H1 (cell line): Measurements from ENCODE around the gene TAB3. TPM values are rescaled to one million over a fixed set of nuclear protein-coding genes. Genes with fewer than 3 reads are reported as not detected.
A peak's percentile ranks its signal among the peaks of the same experiment; 100 is the strongest.

Experiments used
- CTCF ChIA-PET: fragments of 300-600 bp; sonication (Branson Sonifier 250); formaldehyde crosslinking; loops from one replicate; lab custom pipeline; 2021; ENCODE audit not compliant: partially characterized antibody; lab: Charles Lee
- POLR2A ChIA-PET: fragments of 300-600 bp; sonication (Branson Sonifier 250); formaldehyde crosslinking; loops from one replicate; lab custom pipeline; 2021; ENCODE audit warnings: inconsistent platforms; ENCODE audit not compliant: partially characterized antibody; lab: Charles Lee
- DNase-seq, 2 experiments: peaks; one replicate each; pipeline versions ENCODE4 v3.0.0 to v3.0.0-alpha.2; 2010 to 2022; ENCODE audit warnings: low spot score in 2 of 2, low read depth in 1 of 2, mixed read lengths in 1 of 2
- FAIRE-seq: peaks from 2 replicates; lab custom pipeline; 2011; peaks lifted over from hg19 to GRCh38; lab: Jason Lieb, UNC
- H2AFZ ChIP-seq: 2 replicates; pipeline ENCODE4 v1.8.1; 2012; ENCODE audit warnings: low read length, inconsistent platforms
- H2AK5ac ChIP-seq: 2 replicates; pipeline ENCODE4 v1.6.1; 2013; ENCODE audit warnings: low read depth, low read length
- H2BK120ac ChIP-seq: replicated peaks from 2 replicates; pipeline ENCODE3; 2013; ENCODE audit warnings: low read depth, low read length, inconsistent platforms
- H2BK12ac ChIP-seq: 2 replicates; pipeline ENCODE4 v1.6.1; 2013; ENCODE audit warnings: low read depth, low read length
- H2BK15ac ChIP-seq: 2 replicates; pipeline ENCODE4 v1.6.1; 2013; ENCODE audit warnings: low read length
- H2BK20ac ChIP-seq: 2 replicates; pipeline ENCODE4 v1.6.1; 2013; ENCODE audit warnings: low read length
- H2BK5ac ChIP-seq: 2 replicates; pipeline ENCODE4 v1.6.1; 2013; ENCODE audit warnings: low read depth, low read length
- H3K14ac ChIP-seq: 2 replicates; pipeline ENCODE4 v1.6.1; 2013; ENCODE audit warnings: inconsistent platforms; ENCODE audit not compliant: insufficient read length
- H3K18ac ChIP-seq: 2 replicates; pipeline ENCODE4 v1.6.1; 2013; ENCODE audit warnings: low read length; ENCODE audit errors: extremely low read depth
- H3K23ac ChIP-seq: 2 replicates; pipeline ENCODE4 v1.6.1; 2013; ENCODE audit warnings: inconsistent platforms; ENCODE audit not compliant: insufficient read length
- H3K23me2 ChIP-seq: 2 replicates; pipeline ENCODE4 v1.6.1; 2013; ENCODE audit warnings: low read depth, low read length
- H3K27ac ChIP-seq: 2 replicates; pipeline ENCODE4 v1.6.1; 2011; ENCODE audit warnings: low read depth, low read length, inconsistent platforms
- H3K27me3 ChIP-seq, 4 experiments: replicated peaks in 1 of 4; 1 replicate in 1 of 4; 2 replicates in 3 of 4; pipeline versions ENCODE4 v1.6.1 to v1.8.1; 2011 to 2013; ENCODE audit warnings: low read length in 3 of 4, mild to moderate bottlenecking in 3 of 4, inconsistent platforms in 2 of 4, mixed read lengths in 2 of 4, moderate library complexity in 1 of 4; ENCODE audit not compliant: control insufficient read depth in 3 of 4, insufficient read depth in 3 of 4; ENCODE audit errors: extremely low read depth in 1 of 4
- H3K36me3 ChIP-seq, 4 experiments: 2 replicates each; pipeline versions ENCODE4 v1.6.1 to v1.8.1; 2011 to 2013; ENCODE audit warnings: mild to moderate bottlenecking in 4 of 4, low read length in 3 of 4, moderate library complexity in 2 of 4, control low read depth in 1 of 4, inconsistent platforms in 1 of 4; ENCODE audit not compliant: insufficient read depth in 4 of 4, control insufficient read depth in 2 of 4
- H3K4ac ChIP-seq: replicated peaks from 2 replicates; pipeline ENCODE3; 2013; ENCODE audit warnings: low read length, low read depth, mixed read lengths, inconsistent platforms; ENCODE audit not compliant: insufficient read length
- H3K4me1 ChIP-seq, 4 experiments: replicated peaks in 1 of 4; 1 replicate in 1 of 4; 2 replicates in 3 of 4; pipeline versions ENCODE4 v1.6.1 to v1.8.1; 2011 to 2013; ENCODE audit warnings: low read length in 3 of 4, inconsistent platforms in 2 of 4, mixed read lengths in 1 of 4; ENCODE audit not compliant: insufficient read depth in 4 of 4, control insufficient read depth in 3 of 4
- H3K4me2 ChIP-seq, 2 experiments: 2 replicates each; pipeline versions ENCODE4 v1.6.1 to v1.8.1; 2011 to 2013; ENCODE audit warnings: low read depth in 2 of 2, low read length in 2 of 2, control low read depth in 1 of 2, inconsistent platforms in 1 of 2, mild to moderate bottlenecking in 1 of 2; ENCODE audit not compliant: insufficient read depth in 1 of 2
- H3K4me3 ChIP-seq, 4 experiments: fragments of 200-600, 300-600 bp in 1 of 4; sonication (generic), shearing (Covaris generic), sonication (Bioruptor Twin) in 1 of 4; 2 replicates each; pipeline versions ENCODE4 v1.5.1 to v1.8.1; 2011 to 2016; ENCODE audit warnings: low read length in 4 of 4, low read depth in 3 of 4, control low read depth in 2 of 4, inconsistent platforms in 2 of 4, mild to moderate bottlenecking in 2 of 4, mixed read lengths in 1 of 4, moderate library complexity in 1 of 4; ENCODE audit not compliant: insufficient read depth in 2 of 4; ENCODE audit errors: extremely low read depth in 1 of 4
- H3K56ac ChIP-seq: replicated peaks from 2 replicates; pipeline ENCODE3; 2013; ENCODE audit warnings: low read depth, mild to moderate bottlenecking, mixed read lengths, low read length, inconsistent platforms; ENCODE audit not compliant: insufficient read length
- H3K79me1 ChIP-seq: 2 replicates; pipeline ENCODE4 v1.6.1; 2013; ENCODE audit warnings: low read depth, low read length, control low read depth
- H3K79me2 ChIP-seq, 2 experiments: 2 replicates each; pipeline versions ENCODE4 v1.6.1 to v1.8.1; 2012 to 2013; ENCODE audit warnings: low read length in 2 of 2, mild to moderate bottlenecking in 2 of 2, inconsistent platforms in 1 of 2; ENCODE audit not compliant: insufficient read depth in 2 of 2, control insufficient read depth in 1 of 2
- H3K9ac ChIP-seq, 4 experiments: replicated peaks in 1 of 4; 1 replicate in 1 of 4; 2 replicates in 3 of 4; pipeline versions ENCODE4 v1.6.1 to v1.8.1; 2011 to 2013; ENCODE audit warnings: low read depth in 3 of 4, low read length in 3 of 4, control low read depth in 2 of 4, mild to moderate bottlenecking in 2 of 4, moderate library complexity in 2 of 4, inconsistent platforms in 1 of 4; ENCODE audit errors: extremely low read depth in 1 of 4
- H3K9me3 ChIP-seq, 2 experiments: 2 replicates each; pipeline versions ENCODE4 v1.6.1 to v1.8.1; 2012 to 2013; ENCODE audit warnings: mild to moderate bottlenecking in 2 of 2, moderate library complexity in 2 of 2, control low read depth in 1 of 2, inconsistent platforms in 1 of 2, low read depth in 1 of 2, low read length in 1 of 2, mixed read lengths in 1 of 2; ENCODE audit not compliant: insufficient read depth in 2 of 2
- H4K20me1 ChIP-seq, 2 experiments: replicated peaks in 1 of 2; 2 replicates each; pipeline versions ENCODE3 to v1.8.1; 2011 to 2013; ENCODE audit warnings: inconsistent platforms in 2 of 2, low read length in 2 of 2, mild to moderate bottlenecking in 1 of 2; ENCODE audit not compliant: insufficient read depth in 2 of 2, control insufficient read depth in 1 of 2
- H4K5ac ChIP-seq: 2 replicates; pipeline ENCODE4 v1.6.1; 2013; ENCODE audit warnings: low read length, low read depth, mixed read lengths, inconsistent platforms; ENCODE audit not compliant: insufficient read length
- H4K8ac ChIP-seq: 2 replicates; pipeline ENCODE4 v1.8.0; 2013; ENCODE audit warnings: mild to moderate bottlenecking, moderate library complexity, low read length, inconsistent platforms; ENCODE audit not compliant: insufficient read depth; ENCODE audit errors: extremely low read depth
- H4K91ac ChIP-seq: replicated peaks from 2 replicates; pipeline ENCODE3; 2013; ENCODE audit warnings: low read length, mixed read lengths, inconsistent platforms; ENCODE audit not compliant: insufficient read length
- CEBPB ChIP-seq: IDR thresholded peaks from 2 replicates; pipeline ENCODE4 v1.6.1; 2012; ENCODE audit warnings: low read depth, low read length
- EGR1 ChIP-seq: IDR thresholded peaks from 2 replicates; pipeline ENCODE4 v1.6.1; 2011; ENCODE audit warnings: low read depth, low read length, borderline replicate concordance
- POU5F1 ChIP-seq: IDR thresholded peaks from 2 replicates; pipeline ENCODE4 v1.6.1; 2011; ENCODE audit warnings: low read depth, mild to moderate bottlenecking, low read length, moderate library complexity
- RFX5 ChIP-seq: IDR thresholded peaks from 2 replicates; pipeline ENCODE4 v1.6.1; 2011; ENCODE audit warnings: low read depth, low read length, improper control_type of control experiment, borderline replicate concordance
- RXRA ChIP-seq: IDR thresholded peaks from 2 replicates; pipeline ENCODE4 v1.6.1; 2011; ENCODE audit warnings: low read depth, mild to moderate bottlenecking, low read length, moderate library complexity; ENCODE audit not compliant: insufficient read depth
- SIRT6 ChIP-seq: IDR thresholded peaks from one replicate; pipeline ENCODE4 v1.7.1; 2012; ENCODE audit warnings: low read length, inconsistent platforms
- ZNF274 ChIP-seq: IDR thresholded peaks from 2 replicates; pipeline ENCODE4 v1.7.0; 2012; ENCODE audit warnings: low read length, borderline replicate concordance; ENCODE audit errors: extremely low read depth
- WGBS, 2 experiments: shearing (Covaris generic) in 1 of 2; methylation state at CpG; one replicate each; pipeline versions ENCODE4 v1.1.6 to v1.1.7; 2013 to 2015; ENCODE audit warnings: low lambda C conversion rate in 2 of 2, mixed read lengths in 2 of 2, inconsistent platforms in 1 of 2, low coverage in 1 of 2, missing lambda C conversion rate in 1 of 2; ENCODE audit not compliant: insufficient replicate concordance in 2 of 2, insufficient coverage in 1 of 2, insufficient read length in 1 of 2; ENCODE audit errors: extremely low coverage in 1 of 2, missing lambda C conversion rate in 1 of 2; 5-methylcytosine and 5-hydroxymethylcytosine counted together
- polyA plus RNA-seq, 7 experiments: library from polyadenylated mRNA; depleted of rRNA in 3 of 7; stranded (reverse) in 5 of 7; unstranded in 2 of 7; fragments of >200 nt in 5 of 7; fragments of 200-250 nt in 2 of 7; gene quantifications; 1 replicate in 5 of 7; 2 replicates in 1 of 7; 4 replicates in 1 of 7; pipeline versions ENCODE4 v1.2.1 to v1.2.3, GENCODE V29; 2011 to 2013; ENCODE audit warnings: missing spikeins in 2 of 7, mixed read lengths in 2 of 7
- total RNA-seq: library from RNA; stranded (reverse); fragmentation: NEBNext Ultra II Directional; extraction: Animal tissue kit (Norgen Biotek cat#: 25700); gene quantifications from 2 replicates; pipeline ENCODE4 v1.2.1, GENCODE V29; 2021
- TF ChIP-seq, protein P1 (sequence below): IDR thresholded peaks from 2 replicates; pipeline ENCODE4 v1.6.1; 2012; ENCODE audit warnings: inconsistent platforms
- TF ChIP-seq, protein P2 (sequence below): IDR thresholded peaks from 2 replicates; pipeline ENCODE4 v1.6.1; 2012; ENCODE audit warnings: low read length, inconsistent platforms

The TAB3 gene
- total and polyA plus RNA-seq, 2 of the 8 experiments (the other 6 are each of a cell fraction or from before 2014, with no cell fraction given), result 12.7 to 12.9 TPM

DNA sequence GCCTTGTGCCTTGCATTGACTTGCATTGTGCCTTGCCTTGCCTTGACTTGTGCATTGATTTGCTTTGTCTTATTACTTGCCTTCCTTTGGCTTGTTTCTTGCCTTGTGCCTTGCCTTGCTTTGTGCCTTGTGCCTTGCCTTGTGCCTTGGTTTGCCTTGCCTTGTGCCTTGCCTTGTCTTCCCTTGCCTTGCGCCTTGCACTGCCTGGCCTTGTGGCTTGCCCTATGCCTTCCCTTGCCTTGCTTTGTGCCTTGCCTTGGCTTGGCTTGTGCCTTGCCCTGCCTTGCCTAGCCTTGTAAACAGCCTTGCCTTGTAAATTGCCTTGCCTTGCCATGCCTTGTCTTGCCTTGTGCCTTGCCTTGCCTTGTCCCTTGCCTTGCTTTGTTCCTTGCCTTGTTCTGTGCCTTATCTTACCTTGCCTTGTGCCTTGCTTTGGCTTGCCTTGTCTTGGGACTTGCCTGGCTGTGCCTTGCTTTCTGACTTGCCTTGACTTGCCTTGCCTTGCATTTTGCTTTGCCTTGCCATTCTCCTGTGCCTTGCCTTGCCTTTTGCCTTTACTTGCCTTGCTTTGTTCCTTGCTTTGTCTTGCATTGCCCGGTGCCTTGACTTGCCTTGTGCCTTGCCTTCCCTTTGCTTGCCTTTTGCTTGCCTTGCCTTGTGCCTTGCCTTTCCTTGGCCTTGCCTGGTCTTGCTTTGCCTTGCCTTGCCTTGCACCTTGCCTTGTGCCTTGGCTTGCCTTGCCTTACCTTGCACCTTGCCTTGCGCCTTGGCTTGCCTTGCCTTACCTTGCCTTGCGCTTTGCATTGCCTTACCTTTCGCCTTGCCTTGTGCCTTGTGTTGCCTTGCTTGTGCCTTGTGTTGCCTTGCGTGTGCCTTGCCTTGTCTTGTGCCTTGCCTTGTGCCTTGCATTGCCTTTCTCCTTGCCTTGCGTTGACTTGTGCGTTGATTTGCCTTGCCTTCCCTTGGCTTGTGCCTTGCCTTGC lies 97.5 kb downstream of the TAB3 start:
- H3K79me1 ChIP-seq, result 0 out of 2 replicates have a peak, but pooled peaks cover 3% of the 10 kb centered on the region
- H3K9me3 ChIP-seq, result no peaks in the 10 kb centered on the region
- H3K23ac ChIP-seq, result no peak overlapping the region
- H3K27ac ChIP-seq, result no peak overlapping the region; the same call in 1 of the 2 replicates
- no peaks in the 10 kb centered on the region; a peak in 1 of 7 replicates for H3K27me3 ChIP-seq
- H3K4ac ChIP-seq, result peak overlapping the region; percentile 53
- ChIA-PET POLR2A (no interaction called here), CTCF (no interaction called here)
- peaks cover 0 to 4% of the 10 kb centered on the region in 2 experiments for H4K20me1 ChIP-seq
- H4K8ac ChIP-seq, result no peak overlapping the region
- no peak overlapping the region for H3K4me3 ChIP-seq
- H4K5ac ChIP-seq, result no peak overlapping the region
- H2BK15ac ChIP-seq, result peak overlapping the region; percentile 88; the same call in 1 of the 2 replicates
- H2BK5ac ChIP-seq, result peak overlapping the region; percentile 87
- H3K56ac ChIP-seq, result no peak overlapping the region
- H3K79me2 ChIP-seq, result no peaks in the 10 kb centered on the region
- H3K36me3 ChIP-seq, result no peaks in the 10 kb centered on the region
- no peaks in the 10 kb centered on the region; a peak in 1 of 7 replicates for H3K4me1 ChIP-seq
- H3K14ac ChIP-seq, result no peak overlapping the region
- no peak overlapping the region for H2BK120ac ChIP-seq
- H2BK20ac ChIP-seq, result peak overlapping the region; percentile 48; the same call in 1 of the 2 replicates
- DNase-seq (no peak), FAIRE-seq (no peak)
- H2BK12ac ChIP-seq, result peak overlapping the region; percentile 97; the same call in 1 of the 2 replicates
- H2AK5ac ChIP-seq, result peak overlapping the region; percentile 96; the same call in 1 of the 2 replicates
- 78% methylated on average over 7 of the region's 8 CpGs; no CpG with 5 or more reads in 1 of the 2 experiments for WGBS, 2 experiments
- peak overlapping the region; percentile 60 for H3K18ac ChIP-seq
- peak overlapping the region; percentile 97 for H4K91ac ChIP-seq
- no peak overlapping the region for H3K9ac ChIP-seq
- no peak overlapping the region for H2AFZ ChIP-seq
- H3K4me2 ChIP-seq, result no peak overlapping the region
- no peaks in the 10 kb centered on the region for H3K23me2 ChIP-seq
- TF ChIP-seq CEBPB (no peak), RFX5 (no peak), EGR1 (no peak), POU5F1 (no peak), ZNF274 (no peak), RXRA (no peak), SIRT6 (no peak)
- TF ChIP-seq, protein P1, sequence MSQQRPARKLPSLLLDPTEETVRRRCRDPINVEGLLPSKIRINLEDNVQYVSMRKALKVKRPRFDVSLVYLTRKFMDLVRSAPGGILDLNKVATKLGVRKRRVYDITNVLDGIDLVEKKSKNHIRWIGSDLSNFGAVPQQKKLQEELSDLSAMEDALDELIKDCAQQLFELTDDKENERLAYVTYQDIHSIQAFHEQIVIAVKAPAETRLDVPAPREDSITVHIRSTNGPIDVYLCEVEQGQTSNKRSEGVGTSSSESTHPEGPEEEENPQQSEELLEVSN, result no peak
- TF ChIP-seq, protein P2, sequence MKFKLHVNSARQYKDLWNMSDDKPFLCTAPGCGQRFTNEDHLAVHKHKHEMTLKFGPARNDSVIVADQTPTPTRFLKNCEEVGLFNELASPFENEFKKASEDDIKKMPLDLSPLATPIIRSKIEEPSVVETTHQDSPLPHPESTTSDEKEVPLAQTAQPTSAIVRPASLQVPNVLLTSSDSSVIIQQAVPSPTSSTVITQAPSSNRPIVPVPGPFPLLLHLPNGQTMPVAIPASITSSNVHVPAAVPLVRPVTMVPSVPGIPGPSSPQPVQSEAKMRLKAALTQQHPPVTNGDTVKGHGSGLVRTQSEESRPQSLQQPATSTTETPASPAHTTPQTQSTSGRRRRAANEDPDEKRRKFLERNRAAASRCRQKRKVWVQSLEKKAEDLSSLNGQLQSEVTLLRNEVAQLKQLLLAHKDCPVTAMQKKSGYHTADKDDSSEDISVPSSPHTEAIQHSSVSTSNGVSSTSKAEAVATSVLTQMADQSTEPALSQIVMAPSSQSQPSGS, result no peak
